ENCODE measurements around the gene PRG3. TPM values are rescaled to one million over a fixed set of nuclear protein-coding genes. Genes with fewer than 3 reads are reported as not detected.

PRG3 gene
- total and polyA plus RNA-seq, 9 of the 15 experiments (the other 6 are each of a cell fraction or from before 2014, with no cell fraction given) = 0.18 to 0.55 (median 0.38) TPM; not detected in 6

DNA sequence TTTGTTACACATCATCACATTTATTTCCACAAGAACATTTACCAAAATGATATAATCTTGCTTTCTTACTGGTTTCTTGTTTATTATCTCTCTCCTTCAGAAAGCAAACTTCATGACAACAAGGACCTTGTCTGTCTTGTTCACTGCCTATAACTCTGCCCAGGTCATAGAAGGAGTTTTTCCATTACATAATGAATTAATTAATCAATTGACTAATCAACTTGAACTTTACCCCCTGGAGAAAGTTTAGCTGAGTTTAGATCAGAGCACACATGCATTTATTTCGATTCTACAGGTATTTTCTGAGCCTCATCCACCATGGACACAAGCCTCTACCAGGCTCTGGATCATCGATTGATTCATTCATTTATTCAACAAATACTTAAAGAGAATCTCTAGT lies 15.8 kb upstream of the PRG3 start (continued):
- TF ChIP-seq MGA (IDR thresholded peaks at IDR 0.05) (no peak), MTA2 (IDR thresholded peaks at IDR 0.05; ENCODE audit: low read depth) (no peak), CBX1 (IDR thresholded peaks at IDR 0.05; ENCODE audit: low read depth) (no peak), PHF21A (IDR thresholded peaks at IDR 0.05; ENCODE audit: borderline replicate concordance, low read depth) (no peak), RNF2 (IDR thresholded peaks at IDR 0.05) (no peak), BRCA1 (IDR thresholded peaks at IDR 0.05) (no peak), BRCA1 (CRISPR knock-in tag; IDR thresholded peaks at IDR 0.05) (no peak)

All from K562 (cell line).